CD4-positive, alpha-beta T cell treated with Interleukin-4 for 1 hour (primary cell): ENCODE measurements around the gene SPTBN5.

ENCODE experiments used
- DNase-seq, 2 donors: peaks; one replicate each; pipeline ENCODE4 v3.0.0-alpha.2; 2020 to 2022

SPTBN5 gene

DNA sequence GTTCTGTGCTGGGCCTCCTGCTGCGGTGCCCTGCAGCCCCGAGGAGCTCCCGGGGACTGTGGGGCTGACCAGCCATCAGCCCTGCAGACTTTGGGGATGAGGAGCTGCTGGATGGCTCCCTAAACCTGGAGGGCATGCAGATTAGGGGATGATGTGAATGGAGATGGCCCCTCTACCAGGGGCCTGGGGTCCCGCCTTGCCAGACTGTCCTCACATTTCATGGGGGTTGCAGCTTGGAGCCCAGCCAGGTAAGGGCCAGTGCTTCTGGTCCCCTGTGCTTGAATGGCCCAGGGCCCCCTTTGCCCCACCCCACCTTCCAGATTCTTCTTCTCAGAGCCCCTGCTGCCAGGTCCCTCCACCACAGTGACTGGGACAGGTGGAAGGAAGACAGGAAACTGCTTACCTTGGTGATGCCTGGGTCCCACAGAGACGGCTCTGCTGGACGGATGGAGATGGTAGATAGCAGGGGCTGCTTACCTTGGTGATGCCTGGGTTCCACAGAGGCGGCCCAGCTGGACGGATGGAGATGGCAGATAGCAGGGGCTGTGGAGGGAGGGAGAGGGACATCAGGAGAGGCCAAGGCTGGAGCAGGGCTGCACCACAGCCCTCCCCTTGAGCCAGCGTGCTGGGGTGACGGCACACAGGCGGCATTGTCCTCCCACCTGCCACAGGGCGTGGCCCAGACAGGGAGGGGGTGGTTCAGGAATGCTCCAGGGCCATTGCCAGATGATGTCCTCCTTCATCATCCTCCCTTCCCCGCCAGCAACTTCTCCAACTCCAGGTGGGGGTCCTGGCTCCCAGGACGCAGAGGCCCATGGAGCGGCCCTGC, at the start of gene SPTBN5:
TSS of gene SPTBN5 (minus strand) at position 632 of the 829 bp plus-strand sequence. CDS start at position 76, 556 bp downstream.
- no peak for DNase-seq

DNA sequence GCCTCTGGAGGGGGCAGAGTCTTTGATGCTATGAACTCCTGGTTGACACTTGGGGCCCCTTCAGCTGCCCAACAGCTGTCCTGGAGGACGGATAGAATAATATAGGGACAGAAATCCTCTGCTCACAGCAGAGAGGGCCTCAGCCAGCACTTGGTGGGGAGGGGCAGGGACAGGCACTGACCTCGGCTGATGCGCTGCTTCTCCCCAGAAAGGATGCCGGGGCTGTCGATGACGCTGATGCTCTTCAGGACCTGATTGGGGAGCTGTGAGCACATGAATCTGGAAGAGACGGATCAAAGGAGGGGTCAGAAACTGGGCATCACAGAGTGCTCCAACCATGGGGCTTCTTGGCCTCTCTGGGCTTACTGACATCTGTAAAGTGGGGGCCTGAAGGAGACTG, 49.0 kb upstream of the SPTBN5 start:
- no peak for DNase-seq

DNA sequence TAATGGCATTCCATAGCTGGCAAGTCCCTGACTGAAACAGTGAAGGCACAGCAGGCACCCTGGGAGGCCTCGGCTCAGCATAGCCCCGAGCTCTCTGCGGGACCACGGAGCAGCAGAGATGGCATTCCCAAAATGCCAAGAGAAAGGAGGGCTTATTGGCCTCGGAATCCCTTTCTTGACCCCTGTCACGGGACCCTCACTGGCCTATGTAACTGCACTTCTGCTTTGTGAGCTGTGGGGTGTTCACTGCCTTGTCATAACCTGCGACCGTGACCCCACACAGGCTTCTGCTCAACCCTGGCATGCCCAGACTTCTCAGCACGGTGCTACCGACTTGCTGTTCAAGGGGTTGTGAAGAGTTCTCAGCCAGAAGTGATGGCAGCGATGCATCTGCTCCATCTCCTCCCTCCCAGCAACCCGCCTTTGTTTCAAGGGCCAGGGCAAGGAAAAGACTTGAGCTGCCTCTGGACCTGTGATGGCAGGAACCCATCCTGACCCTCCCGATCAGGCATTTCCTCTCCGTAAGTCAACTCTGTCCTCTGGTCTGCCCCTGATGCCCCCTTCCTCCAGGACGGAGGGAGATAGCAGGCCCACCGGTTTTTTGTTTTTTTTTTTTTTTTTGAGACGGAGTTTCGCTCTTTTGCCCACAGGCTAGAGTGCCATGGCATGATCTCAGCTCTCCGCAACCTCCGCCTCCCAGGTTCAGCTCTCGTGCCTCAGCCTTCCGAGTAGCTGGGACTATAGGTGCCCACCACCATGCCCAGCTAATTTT, 48.0 kb upstream of the SPTBN5 start:
- no peak for DNase-seq

DNA sequence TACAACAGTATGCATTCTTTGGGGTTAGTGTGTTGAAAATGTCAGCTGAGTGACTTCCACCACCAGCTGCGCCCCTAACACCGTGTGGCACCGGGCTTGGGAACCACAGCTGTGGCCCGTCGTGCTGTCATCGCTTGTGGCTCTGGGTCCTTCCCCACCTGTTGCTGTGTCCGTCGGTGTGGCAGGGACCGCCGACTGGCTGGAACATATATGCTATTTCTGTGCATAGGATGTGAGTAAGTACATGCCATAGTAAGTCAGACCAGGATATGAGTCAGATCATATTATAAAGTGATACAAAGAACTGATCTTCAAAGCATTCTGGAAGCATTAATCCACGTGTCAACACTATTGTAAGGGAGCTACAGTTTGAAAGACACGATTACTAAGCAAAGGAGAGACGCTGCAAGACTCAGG, 46.6 kb upstream of the SPTBN5 start:
- DNase-seq: peak in 1 of 2 donors; percentile 32

DNA sequence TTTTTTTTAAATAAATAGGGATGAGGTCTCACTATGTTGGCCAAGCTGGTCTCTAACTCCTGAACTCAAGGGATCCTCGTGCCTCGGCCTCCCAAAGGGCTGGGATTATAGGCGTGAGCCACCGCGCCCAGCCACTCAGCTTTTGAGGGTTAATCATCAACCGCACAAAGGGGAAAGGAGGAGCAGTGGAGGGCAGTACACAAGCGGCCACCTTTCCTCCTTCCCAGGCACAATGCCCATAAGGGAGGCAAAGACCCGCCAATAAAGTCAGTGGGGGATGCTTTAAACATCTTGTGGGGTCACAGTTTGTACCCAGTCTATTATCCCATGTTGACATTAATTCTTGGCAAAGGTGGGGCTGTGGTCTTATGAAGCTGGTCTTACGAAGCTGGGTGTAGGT, 46.1 kb upstream of the SPTBN5 start:
- DNase-seq: no peak

DNA sequence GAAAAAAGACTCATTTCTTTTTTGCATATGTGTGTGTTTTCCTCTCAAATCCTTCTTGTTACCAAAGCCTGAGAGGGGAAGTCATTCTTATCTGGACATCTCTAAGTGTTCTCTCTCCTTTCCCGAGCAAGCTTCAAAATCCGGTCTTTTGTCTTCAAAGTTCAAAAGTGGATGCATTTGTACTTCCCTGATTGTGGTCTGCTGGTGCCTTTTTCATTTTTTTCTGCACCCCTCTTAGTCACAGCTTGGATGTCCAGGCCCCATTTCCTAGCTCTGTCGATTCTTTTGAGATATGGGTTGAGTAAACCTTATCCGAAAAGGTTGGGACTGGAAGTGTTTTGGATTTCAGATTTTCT, 43.7 kb upstream of the SPTBN5 start:
- no peak for DNase-seq

DNA sequence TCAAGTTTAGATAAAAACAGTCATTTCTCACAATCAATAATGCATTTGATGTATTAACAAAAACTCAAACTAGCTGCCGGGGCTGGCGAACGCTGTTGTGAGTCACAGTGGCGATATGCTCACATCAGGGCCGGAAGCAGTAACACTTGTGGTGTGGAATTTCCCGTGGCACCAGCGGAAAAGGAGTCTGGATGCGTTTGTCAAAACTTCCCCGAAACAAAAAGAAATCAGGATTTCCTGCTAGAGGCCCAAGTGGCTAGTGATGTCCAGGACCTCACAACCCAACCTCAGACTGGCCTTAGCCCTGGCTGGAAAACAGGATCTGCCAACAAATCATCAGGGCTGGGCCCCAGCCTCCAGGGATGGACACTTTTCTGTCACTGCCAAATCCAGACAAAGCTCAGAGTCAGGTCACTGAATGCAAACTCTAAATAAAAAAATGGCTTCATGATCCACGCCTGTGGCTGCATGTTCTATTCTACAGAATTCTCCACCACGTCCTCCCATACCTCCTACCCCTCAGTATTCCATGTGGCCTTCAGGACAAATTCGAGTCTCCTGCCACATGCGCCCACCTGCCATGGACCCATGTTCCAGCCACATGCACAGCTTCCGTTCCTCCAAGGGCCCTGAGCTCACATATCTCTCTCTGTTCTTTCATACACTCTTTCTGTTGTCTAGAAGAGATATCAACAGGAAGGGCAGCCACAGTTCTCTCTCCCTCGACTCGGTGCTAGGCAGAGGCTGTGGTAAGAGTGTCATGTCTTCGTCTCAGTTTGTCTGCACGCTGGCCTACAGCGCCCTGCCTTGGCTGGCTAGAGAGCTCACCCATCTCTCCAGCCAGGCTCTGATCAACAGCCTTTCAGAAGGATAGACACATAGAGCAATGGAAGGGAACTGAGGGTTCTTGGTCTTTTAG, 43.1 kb upstream of the SPTBN5 start:
- DNase-seq: peak; percentile 85 to 88

DNA sequence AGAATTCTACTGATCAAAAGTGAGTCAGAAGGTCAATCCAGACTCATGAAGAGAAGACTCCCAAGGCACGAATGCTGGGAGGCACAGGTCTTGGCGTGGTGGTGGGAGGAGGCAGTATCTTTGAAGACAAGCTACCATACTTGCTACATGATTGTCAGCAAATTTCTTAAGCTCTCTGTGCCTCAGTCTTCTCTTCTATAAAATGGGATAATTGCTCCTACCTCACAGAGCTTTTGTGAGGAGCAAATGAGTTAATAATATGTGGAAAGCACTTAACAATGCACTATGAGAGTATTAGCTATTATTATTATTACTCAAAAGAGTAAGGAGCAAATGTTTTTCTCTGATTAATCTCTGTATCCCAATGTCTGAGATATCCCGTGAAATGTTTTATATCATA, 42.3 kb upstream of the SPTBN5 start:
- no peak for DNase-seq

DNA sequence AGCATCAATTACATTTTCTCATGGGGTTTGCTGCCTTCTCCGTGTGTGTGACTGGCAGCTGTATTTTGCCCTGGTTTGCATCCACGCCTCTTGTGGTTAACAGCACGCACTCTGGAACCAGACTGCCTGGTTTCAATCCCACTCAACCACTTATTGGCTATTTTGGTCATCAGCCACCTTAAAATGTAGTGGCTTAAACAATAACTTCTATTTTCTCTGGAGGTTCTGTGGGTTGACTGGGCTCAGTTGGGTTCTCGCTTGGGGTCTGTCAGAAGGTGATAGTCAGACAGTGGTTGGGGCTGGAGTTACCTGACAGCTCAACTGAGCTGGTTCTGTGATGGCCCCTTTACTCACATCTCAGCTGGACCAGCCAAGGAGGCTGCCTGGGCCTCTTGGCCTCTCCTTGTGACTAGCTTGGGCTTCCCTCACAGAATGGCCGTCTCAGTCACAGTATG, 41.7 kb upstream of the SPTBN5 start:
- DNase-seq: peak in 1 of 2 donors; percentile 41

DNA sequence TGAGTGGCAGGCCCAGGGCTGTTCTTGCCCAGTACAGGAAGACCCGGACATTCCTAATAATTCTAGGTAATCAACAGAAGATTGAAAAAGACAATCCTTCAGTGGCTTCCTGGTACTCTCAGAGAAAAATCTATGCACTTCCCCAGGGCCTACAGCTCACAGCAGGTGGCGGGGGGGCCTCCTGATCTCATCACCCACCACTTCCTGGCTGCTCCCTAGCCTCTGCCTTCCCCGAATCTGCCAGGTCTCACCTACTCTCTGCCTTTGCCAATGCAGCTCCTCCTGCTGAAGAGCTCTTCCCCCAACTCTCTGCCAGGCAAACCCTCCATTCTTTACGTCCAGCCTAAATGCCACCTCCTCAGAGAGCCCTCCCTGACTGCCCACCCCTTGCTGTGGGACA, 41.0 kb upstream of the SPTBN5 start:
- peak; percentile 75 to 81 for DNase-seq

DNA sequence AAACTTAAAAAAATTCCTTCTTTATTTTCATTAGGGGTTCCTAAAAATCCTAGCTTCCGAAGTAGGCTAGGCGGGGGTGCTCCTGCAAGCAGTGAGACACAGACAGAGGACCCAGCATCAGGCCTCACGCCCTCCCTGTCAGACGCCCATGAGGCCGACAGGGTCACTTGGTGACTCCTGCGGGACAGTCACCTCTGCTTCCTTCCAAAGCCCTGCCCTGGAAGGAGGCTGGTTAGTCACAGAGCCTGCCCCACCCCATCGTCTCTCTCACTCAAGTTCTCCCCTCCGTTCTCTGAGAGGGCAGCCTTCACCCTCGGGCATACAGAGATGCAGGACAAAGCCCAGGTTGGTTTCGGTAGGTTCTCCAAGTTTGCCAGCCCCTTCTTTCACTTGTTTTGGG, 39.9 kb upstream of the SPTBN5 start:
- peak in 1 of 2 donors; percentile 45 for DNase-seq

DNA sequence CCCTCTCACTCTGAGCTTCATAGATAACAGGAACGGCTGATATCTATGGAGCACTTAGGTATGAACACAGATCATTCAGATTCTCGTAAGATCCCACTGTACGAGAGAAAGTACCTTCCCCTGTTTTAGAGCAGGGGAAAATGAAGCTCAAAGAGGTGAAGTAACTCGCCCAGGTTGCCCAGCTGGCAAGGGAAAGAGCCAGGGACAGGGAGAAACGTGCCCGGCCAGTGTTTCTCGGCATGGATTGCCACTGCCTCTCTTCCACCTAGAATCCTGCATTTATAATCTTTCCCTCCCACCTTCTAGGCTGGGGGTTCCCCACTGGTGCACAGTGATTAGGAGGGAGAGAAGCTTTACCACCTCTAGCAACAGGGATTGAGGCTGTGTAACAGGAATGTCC, 39.5 kb upstream of the SPTBN5 start:
- DNase-seq: no peak

DNA sequence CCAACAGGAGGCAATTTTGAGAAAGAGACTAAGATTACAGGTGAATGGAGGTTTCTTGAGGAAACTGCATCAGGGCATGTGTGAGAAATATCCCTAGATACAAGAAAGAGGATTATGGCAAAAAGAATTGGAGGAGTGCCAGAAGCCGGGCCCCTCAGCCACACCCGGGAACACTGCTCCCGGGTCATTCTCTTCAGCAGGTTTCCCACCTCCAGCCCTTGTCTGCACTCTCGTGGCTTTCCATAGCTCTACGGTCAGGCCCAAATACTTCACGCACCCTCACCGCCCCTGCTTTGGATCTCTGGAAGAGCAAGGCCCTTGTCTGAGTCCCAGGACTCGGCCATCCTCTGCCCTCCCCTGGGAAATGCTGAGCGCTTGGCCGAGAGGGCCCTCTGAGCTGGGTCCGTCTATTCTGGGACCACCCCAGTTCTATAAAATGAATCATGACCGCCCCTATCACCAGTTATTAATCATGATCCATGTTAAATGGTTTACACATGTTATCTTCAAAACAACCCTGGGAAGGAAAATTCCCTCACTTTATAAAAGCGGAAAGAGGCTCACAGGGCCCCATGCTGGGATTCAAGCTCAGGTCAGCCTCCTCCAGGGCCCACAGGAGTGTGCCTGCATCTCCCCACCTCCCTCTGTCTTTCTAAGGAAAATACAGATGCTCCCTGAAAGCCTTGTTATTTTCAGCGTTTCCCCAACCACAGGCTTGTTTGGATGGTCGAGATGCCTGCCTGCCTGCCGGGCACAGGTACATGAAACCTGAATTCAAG, 38.8 kb upstream of the SPTBN5 start:
- no peak for DNase-seq

DNA sequence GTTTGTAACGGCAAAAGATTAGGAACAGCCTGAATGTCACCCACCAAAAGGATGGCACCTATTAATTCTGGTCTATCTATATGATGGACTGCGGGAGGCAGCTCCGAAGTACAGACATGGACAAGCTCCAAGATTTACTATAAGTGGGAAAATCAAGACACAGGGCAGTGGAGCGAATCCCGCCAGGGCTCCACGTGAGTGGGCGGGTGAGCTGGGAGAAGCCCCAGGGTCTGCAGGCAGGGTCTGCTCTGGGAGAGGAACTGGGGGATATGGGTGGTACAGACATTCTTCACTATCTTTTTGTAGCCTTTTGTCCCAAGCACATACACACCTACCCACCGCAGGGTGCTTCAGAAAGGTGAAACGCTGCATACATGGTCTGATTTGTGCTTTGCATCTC, 38.2 kb upstream of the SPTBN5 start:
- no peak for DNase-seq

DNA sequence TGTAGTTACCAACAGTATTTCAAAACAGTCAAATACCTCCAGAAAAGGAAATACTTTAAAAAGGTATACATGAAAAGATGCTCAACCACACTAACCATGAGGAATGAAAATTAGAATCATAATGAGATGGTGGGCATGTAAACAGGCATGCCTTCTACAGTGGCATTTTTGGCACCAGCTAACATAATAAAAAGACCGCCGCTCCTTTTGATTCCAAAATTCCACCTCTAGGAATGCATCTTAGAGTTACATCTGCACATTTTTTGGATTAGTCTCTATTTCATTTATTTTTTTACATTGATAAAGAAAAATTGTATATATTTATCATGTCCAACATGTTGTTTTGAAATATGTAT, 37.0 kb upstream of the SPTBN5 start:
- no peak for DNase-seq

DNA sequence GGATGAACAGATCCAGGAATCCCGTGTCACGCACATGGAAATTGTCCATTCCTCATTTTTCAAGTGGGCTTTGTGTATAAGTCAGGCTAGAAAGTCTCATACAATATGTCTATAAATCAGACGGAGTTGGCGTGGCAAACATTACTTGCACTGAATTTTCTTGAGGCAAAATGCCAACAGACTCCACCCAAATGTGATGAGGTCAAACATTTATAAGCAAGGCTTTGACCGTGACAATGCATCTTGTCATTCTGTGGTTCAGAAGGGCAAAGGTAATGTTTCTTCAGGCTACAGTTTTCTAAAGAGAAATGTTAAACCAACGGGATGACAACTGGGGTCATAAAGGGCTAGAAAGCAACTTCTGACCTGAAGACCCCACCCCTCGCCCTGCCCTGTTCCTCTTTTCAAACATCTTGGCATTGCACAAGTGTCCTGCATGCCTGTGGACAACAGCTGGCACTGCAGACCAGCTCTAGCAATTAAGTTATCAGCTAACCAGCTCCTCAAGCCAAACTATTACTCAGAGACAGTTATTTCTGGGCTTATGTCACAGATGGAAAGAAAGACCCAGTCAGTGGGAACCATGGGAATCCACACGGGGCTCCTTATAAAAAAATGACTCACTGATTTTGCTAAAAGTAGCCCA, 36.5 kb upstream of the SPTBN5 start:
- peak in 1 of 2 donors; percentile 69 for DNase-seq

DNA sequence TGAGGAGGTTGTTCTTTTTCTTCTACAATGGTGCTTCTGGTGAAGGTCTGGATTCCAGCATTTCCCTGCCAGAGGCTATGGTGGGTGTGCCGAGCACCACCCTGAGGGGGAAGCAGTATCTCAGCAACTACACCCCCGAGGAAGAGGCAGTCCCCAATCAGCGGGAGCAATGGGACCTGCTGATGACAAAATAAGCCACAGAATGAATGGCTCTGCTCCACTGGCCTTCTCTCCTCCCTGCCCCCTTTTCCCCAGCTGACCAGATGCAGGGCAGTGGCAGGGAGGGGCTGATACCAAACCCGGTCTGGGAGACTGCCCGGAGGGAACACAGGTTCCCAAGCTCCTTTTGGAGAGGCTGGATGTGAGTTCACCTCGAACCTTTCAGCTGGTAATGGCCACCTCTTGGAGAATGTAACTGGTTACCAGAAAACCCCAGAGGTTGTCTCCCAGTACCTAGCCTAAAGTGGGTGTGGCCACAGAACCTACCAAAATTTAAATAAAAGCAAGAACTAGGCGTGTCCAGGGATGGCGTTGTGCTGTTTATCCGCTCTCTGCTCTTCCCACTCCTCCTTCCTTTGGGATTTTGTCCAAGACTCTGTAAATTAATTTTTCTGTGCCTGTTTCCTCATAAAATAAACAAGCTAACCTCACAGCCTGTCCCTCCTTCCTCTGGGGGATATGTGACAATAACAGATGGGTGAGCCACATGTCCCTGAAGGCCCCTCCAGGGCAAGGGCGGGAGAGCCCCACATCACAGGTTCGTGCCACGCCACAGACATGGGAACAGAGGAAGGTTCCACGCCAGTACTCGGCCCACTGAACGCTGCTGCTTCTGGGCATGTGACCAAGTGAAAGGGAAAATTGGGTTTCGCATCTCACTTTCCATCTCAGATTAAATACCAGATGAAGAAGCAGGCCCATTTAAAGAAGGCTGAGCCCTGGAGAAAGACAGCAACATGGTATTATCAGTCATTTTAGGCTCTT, 35.1 kb upstream of the SPTBN5 start:
- DNase-seq: peak in 1 of 2 donors; percentile 65

DNA sequence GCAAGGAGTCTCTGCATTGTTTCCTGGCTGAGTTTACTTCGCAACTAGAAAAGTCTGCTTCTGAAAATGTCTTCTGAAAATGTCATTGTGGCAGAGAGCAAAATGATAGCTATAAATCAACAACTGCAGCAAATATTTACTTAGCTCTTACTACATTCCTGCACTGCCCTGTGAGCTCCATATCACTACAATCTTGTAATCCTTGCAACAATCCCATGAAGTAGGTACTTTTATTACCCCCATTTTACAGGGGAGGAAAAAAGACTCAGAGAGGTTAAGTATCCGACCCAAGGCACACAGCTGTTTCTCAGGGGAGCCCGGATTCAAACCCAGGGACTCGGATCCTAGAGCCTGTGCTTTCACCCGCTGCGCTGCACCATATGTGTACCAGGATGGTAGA, 34.2 kb upstream of the SPTBN5 start:
- DNase-seq: no peak

DNA sequence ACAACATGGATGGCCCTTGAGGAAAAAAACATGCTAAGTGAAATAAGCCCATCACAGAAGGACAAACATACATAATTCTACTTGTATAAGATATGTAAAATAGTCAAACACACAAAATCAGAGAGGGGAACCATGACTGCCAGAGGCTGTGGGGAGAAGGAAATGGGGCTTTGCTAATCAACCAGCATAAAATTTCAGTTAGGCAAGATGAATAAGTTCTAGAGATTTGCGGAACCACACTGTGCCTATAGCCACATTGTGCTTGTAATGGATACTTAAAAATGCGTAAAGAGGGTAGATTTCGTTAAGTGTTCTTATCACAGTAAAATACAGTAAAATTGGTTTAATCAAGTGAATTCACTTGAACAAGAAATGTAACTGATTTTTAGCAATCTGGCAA, 33.7 kb upstream of the SPTBN5 start:
- no peak for DNase-seq
